ENCODE data around the gene TPRN. TPM values are rescaled to one million over a fixed set of nuclear protein-coding genes. Genes with fewer than 3 reads are reported as not detected.

The TPRN gene
- total RNA-seq, 2 donors from 2014 or later, result 9.0 to 19.1 TPM

DNA sequence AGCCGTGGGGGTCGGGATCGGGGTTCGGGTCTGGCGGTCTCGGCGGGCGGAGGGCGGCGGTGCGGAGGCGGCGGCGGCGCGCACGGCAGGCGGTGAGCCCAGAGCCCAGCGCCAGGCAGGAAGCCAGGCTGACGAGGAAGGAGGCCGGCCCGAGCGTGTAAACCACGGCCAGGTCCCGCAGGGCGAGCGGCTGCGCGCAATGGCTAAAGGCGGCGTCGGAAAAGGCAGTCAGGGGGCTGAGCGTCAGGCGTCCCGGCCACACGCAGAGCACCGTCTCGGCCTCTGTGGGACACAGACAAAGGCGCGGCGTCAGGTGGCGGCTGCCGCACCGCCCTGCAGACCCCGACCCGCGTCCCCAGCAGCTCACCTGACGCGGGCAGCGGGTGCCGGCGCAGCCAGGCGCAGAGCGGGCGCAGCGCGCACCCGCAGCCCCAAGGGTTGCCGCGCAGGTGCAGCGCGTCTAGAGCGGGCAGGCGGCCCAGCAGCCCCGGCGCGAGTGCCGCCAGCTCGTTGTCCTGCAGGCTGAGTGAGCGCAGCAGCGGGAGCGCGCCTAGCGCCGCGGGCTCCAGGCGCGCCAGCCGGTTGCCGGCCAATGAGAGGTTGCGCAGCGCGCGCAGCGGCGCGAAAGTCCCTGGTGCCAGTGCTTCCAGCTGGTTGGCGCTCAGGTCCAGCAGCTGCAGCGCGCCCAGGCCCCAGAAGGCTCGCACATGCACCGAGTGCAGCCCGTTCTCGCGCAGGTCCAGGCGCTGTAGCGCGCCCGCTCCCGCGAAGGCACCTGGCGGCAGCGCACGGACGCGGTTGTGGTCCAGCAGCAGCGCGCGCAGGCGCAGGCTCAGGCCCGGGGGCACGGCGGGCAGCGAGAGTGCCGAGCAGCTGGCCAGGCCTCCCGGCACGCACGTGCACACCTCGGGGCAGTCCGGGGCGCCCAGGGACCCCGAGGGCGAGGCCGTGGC is 31.4 kb downstream of the TPRN start:
- peak overlapping the region; percentile 44 for H3K4me3 Mint-ChIP-seq
- H3K9me3 Mint-ChIP-seq, result no peaks in the 10 kb centered on the region
- no peak overlapping the region for H3K27ac Mint-ChIP-seq
- peaks cover 7 to 9% of the 10 kb centered on the region in 2 donors for H3K27me3 Mint-ChIP-seq
- ATAC-seq (peak; percentile 30 to 36), DNase-seq (ENCODE audit: low spot score) (no peak)
- H3K36me3 Mint-ChIP-seq, result no peaks in the 10 kb centered on the region
- H3K4me1 Mint-ChIP-seq (ENCODE audit: low read depth in 2 of 2), result no peaks in the 10 kb centered on the region

DNA sequence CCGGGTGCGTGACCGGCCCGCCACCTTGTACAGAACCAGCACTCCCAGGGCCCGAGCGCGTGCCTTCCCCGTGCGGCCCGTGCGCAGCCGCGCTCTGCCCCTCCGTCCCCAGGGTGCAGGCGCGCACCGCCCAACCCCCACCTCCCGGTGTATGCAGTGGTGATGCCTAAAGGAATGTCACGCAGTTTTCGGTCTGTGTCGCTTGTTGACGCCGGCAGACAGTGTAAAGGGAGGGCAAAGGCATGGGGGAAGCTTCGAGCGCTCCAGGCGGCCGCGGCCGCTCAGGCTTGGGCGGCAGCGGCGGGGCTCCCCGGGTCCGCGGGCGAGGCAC is 32.0 kb downstream of the TPRN start:
- H3K4me3 Mint-ChIP-seq, result no peak overlapping the region
- DNase-seq (ENCODE audit: low spot score), result no peak

DNA sequence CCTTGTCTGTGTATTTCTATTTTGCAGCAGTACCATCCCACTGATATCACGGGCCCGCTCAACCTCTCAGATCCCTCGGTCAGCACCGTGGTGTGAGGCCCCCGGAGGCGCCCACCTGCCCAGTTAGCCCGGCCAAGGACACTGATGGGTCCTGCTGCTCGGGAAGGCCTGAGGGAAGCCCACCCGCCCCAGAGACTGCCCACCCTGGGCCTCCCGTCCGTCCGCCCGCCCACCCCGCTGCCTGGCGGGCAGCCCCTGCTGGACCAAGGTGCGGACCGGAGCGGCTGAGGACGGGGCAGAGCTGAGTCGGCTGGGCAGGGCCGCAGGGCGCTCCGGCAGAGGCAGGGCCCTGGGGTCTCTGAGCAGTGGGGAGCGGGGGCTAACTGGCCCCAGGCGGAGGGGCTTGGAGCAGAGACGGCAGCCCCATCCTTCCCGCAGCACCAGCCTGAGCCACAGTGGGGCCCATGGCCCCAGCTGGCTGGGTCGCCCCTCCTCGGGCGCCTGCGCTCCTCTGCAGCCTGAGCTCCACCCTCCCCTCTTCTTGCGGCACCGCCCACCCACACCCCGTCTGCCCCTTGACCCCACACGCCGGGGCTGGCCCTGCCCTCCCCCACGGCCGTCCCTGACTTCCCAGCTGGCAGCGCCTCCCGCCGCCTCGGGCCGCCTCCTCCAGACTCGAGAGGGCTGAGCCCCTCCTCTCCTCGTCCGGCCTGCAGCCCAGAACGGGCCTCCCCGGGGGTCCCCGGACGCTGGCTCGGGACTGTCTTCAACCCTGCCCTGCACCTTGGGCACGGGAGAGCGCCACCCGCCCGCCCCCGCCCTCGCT is 32.6 kb downstream of the TPRN start:
- ATAC-seq, result no peak
- Mint-ChIP-seq H3K36me3 (no peaks in the 10 kb centered on the region), H3K9me3 (no peaks in the 10 kb centered on the region), H3K4me1 (ENCODE audit: low read depth in 2 of 2) (no peaks in the 10 kb centered on the region), H3K4me3 (no peak overlapping the region), H3K27me3 (peaks cover 7 to 11% of the 10 kb centered on the region in 2 donors), H3K27ac (no peak overlapping the region)
- no peak for DNase-seq (ENCODE audit: low spot score)

More for the DNA sequence above, 32.0 kb downstream of the TPRN start:
- peaks cover 7 to 9% of the 10 kb centered on the region in 2 donors for H3K27me3 Mint-ChIP-seq
- ATAC-seq, result peak; percentile 2 to 7
- H3K27ac Mint-ChIP-seq, result no peak overlapping the region
- no peaks in the 10 kb centered on the region for H3K9me3 Mint-ChIP-seq
- no peaks in the 10 kb centered on the region for H3K36me3 Mint-ChIP-seq
- H3K4me1 Mint-ChIP-seq (ENCODE audit: low read depth in 2 of 2), result no peaks in the 10 kb centered on the region

DNA sequence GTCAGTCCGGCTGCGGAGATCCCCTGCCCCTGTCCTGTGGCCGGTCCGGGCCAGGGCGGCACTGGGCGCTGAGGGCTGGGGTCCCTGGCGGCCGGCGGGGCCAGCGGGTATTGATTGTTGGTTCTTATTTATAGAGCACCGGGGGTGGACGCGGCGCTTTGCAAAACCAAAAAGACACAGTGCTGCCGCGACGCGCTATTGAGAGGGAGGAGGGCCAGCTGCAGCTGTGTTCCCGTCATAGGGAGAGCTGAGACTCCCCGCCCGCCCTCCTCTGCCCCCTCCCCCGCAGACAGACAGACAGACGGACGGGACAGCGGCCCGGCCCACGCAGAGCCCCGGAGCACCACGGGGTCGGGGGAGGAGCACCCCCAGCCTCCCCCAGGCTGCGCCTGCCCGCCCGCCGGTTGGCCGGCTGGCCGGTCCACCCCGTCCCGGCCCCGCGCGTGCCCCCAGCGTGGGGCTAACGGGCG is 33.2 kb downstream of the TPRN start:
- Mint-ChIP-seq H3K9me3 (no peaks in the 10 kb centered on the region), H3K27me3 (peaks cover 7 to 11% of the 10 kb centered on the region in 2 donors), H3K4me3 (no peak overlapping the region), H3K36me3 (no peaks in the 10 kb centered on the region), H3K4me1 (ENCODE audit: low read depth in 2 of 2) (no peaks in the 10 kb centered on the region), H3K27ac (no peak overlapping the region)
- DNase-seq (ENCODE audit: low spot score) (no peak), ATAC-seq (no peak)

- Mint-ChIP-seq H3K9me3 (no peaks in the 10 kb centered on the region), H3K27me3 (peaks cover 7 to 11% of the 10 kb centered on the region in 2 donors), H3K4me3 (no peak overlapping the region), H3K4me1 (ENCODE audit: low read depth in 2 of 2) (no peaks in the 10 kb centered on the region), H3K27ac (no peak overlapping the region), H3K36me3 (no peaks in the 10 kb centered on the region)
- ATAC-seq (no peak), DNase-seq (ENCODE audit: low spot score) (no peak)
These were observed 33.9 kb downstream of the TPRN start for GRCh38 chr9:137166380-137167229.

DNA sequence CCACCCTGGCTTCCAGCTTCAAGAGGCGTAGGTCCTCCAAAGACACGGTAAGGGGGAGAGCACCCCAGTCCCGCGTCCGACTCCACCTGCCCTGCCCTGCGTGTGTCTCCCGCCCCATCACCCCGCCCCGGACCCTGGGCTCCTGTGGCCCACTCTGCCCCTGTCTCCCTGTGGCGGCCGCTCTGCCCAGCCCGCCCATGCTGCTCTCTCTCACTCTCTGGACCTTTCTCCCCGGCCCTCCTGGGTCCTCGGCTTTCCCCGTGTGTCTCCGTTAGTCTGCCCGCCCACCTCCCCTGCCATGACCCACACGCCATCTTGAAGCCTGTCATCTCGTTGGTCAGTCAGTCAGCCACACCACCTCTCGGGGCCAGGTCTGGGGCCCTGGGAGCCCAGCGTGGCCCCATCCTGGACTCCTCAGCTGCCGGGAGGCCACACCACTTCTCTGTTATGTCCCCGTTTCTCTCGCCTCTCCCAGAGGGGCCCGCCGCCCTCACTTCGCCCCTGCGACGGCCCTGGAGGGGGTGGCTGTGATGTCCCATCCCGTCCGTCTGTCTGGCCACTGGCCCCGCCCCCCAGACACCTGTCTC is 35.2 kb downstream of the TPRN start:
- Mint-ChIP-seq H3K9me3 (no peaks in the 10 kb centered on the region), H3K4me1 (ENCODE audit: low read depth in 2 of 2) (no peaks in the 10 kb centered on the region), H3K4me3 (no peak overlapping the region), H3K27ac (no peak overlapping the region), H3K27me3 (peaks cover 6 to 7% of the 10 kb centered on the region in 2 donors), H3K36me3 (no peaks in the 10 kb centered on the region)
- ATAC-seq (no peak), DNase-seq (ENCODE audit: low spot score) (no peak)

DNA sequence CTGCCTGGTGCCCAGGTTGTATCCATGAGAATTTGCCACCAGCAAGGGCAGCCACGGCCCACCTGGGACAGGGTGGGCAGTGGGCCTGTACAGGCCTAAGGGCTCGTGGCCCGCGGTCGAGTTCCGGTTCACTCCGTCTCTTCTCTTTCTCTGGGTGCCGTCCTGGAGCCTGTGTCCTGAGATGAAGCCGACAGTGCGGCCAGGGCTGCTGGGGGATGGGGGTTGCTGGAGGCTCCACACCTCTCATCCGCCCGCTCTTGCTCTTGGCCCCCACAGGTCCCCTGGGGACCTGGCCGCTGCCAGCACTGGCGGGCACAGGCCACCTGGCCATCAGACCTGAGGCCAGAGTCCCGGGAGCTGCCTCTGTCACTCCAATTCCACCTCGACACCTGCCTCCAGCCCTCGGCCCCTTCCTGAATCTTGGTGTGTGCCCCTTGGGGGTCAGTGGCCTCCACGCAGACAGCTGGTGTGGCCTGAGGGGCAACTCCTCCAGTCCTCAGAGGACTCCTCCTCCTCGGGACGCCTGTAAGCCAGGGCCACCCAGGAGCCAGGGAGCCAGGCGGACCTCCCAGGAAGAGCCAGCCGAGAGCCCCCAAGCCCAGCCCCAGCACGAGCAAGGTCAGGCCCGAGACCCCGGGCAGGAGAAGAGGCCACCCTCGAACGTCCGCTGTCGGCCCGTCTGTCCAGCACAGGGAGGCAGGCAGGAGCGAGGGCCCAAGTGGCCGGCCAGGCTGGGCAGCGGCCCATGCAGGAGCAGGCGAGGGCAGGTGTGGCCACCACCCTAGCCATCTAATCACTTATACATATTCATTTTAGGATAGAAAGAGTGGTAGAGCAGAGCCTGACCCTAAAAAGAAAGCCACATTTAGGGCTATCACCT is 35.9 kb downstream of the TPRN start:
- DNase-seq (ENCODE audit: low spot score) (no peak), ATAC-seq (no peak)
- Mint-ChIP-seq H3K27me3 (peaks cover 9 to 10% of the 10 kb centered on the region in 2 donors), H3K36me3 (no peaks in the 10 kb centered on the region), H3K9me3 (no peaks in the 10 kb centered on the region), H3K27ac (no peak overlapping the region), H3K4me1 (ENCODE audit: low read depth in 2 of 2) (no peaks in the 10 kb centered on the region), H3K4me3 (no peak overlapping the region)

- Mint-ChIP-seq H3K27ac (no peak overlapping the region), H3K27me3 (peaks cover 16 to 17% of the 10 kb centered on the region in 2 donors), H3K36me3 (no peaks in the 10 kb centered on the region), H3K4me3 (no peak overlapping the region), H3K4me1 (ENCODE audit: low read depth in 2 of 2) (peaks cover 0 to 5% of the 10 kb centered on the region in 2 donors), H3K9me3 (no peaks in the 10 kb centered on the region)
- ATAC-seq (no peak), DNase-seq (ENCODE audit: low spot score) (no peak)
These were observed 36.7 kb downstream of the TPRN start for GRCh38 chr9:137163805-137164204.

GRCh38 chr9:137163365-137163715 is 37.2 kb downstream of the TPRN start:
- no peaks in the 10 kb centered on the region for H3K36me3 Mint-ChIP-seq
- no peaks in the 10 kb centered on the region for H3K9me3 Mint-ChIP-seq
- peaks cover 16 to 19% of the 10 kb centered on the region in 2 donors for H3K27me3 Mint-ChIP-seq
- no peak overlapping the region for H3K27ac Mint-ChIP-seq
- H3K4me1 Mint-ChIP-seq (ENCODE audit: low read depth in 2 of 2), result peaks cover 0 to 6% of the 10 kb centered on the region in 2 donors
- DNase-seq (ENCODE audit: low spot score), result no peak
- no peak for ATAC-seq
- no peak overlapping the region for H3K4me3 Mint-ChIP-seq

DNA sequence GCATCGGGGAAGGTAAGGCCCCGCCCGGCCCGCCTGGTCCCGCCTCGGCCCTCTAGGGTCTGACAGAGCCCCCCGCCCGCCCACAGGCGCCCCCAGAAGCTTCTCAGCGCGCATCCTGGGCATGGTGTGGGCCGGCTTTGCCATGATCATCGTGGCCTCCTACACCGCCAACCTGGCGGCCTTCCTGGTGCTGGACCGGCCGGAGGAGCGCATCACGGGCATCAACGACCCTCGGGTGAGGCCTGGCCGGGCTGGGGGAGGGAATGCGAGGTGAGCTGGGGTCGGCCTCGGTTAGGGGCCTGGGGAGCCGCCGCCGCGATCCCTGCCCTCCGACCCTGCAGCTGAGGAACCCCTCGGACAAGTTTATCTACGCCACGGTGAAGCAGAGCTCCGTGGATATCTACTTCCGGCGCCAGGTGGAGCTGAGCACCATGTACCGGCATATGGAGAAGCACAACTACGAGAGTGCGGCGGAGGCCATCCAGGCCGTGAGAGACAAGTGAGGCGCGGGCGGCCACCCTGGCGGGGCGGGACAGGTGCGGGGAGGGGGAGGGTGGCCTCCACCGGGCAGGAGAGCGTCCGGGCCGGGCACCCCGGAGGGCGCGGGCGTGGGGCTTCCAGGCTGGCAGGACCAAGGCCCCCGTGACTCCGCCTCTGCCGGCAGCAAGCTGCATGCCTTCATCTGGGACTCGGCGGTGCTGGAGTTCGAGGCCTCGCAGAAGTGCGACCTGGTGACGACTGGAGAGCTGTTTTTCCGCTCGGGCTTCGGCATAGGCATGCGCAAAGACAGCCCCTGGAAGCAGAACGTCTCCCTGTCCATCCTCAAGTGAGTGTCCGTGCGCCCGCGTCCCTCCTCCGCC is 37.8 kb downstream of the TPRN start:
- no peak for DNase-seq (ENCODE audit: low spot score)
- Mint-ChIP-seq H3K27ac (no peak overlapping the region), H3K4me1 (ENCODE audit: low read depth in 2 of 2) (peaks cover 0 to 10% of the 10 kb centered on the region in 2 donors), H3K4me3 (no peak overlapping the region), H3K27me3 (peaks cover 21 to 25% of the 10 kb centered on the region in 2 donors), H3K36me3 (no peaks in the 10 kb centered on the region), H3K9me3 (no peaks in the 10 kb centered on the region)
- no peak for ATAC-seq

GRCh38 chr9:137161558-137162486 is 38.7 kb downstream of the TPRN start:
- DNase-seq (ENCODE audit: low spot score) (no peak), ATAC-seq (no peak)
- H3K36me3 Mint-ChIP-seq, result no peaks in the 10 kb centered on the region
- H3K9me3 Mint-ChIP-seq, result no peaks in the 10 kb centered on the region
- H3K4me1 Mint-ChIP-seq (ENCODE audit: low read depth in 2 of 2), result peaks cover 0 to 15% of the 10 kb centered on the region in 2 donors
- no peak overlapping the region for H3K4me3 Mint-ChIP-seq
- H3K27me3 Mint-ChIP-seq, result peaks cover 21 to 25% of the 10 kb centered on the region in 2 donors
- no peak overlapping the region for H3K27ac Mint-ChIP-seq

All from natural killer cell treated with Interleukin-12 subunit alpha and Interleukin-12 subunit beta and Interleukin-15 and Interleukin-18, amount 100 ng/mL, for 72 hours (primary cell).